NCI-H69 (cell line): ENCODE data around the gene LRAT.

Experiments
- DNase-seq: peaks from one replicate; lab custom pipeline; 2025; lab: John Stamatoyannopoulos, UW

LRAT gene

GRCh38 chr4:154778264-154778663 is 34.5 kb downstream of the LRAT start:
- no peak for DNase-seq

- DNase-seq: peak; percentile 5
These were observed 35.7 kb downstream of the LRAT start for GRCh38 chr4:154779362-154779947.

DNA sequence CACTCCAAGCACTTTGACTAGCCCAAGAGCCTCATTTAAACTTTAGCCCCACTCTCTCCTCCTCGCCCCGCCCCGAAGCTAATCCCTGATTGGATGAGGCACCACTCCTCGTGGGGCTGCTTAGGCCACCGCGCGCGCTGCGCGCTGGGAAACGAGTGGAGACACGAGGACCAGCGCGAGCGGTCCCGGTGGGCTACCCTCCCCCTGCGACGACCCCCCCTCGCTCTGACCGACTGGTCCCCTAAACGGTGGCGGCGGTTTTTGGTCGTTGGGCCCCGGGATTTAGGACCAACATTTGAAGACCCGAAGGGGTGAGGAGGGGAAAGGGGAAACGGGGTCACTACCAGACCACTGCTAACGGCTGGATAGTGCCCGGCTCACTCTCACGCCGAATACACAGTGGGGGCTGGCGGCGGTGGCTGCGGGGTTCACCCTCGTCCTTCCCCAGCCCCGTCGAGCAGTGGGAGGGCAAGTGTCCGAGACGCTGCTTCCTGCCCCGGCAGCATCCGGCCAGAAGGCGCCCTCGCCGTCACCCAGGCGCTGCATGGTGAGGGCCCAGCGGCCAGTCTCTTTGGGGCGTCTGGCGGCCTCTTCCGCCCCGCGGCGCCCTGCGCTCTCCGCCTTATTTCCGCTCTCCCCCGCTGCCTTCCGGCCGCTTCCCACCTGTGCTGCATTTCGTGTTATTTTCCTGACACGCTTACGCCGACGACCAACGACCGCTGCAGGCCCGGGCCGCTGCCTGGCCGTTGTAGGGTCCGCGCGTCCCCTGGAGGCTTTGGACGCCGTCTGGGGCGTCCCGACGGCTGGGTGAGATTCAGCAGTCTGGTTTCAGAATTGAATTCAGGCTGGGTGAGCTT is 37.6 kb downstream of the LRAT start, which contains the start of gene RBM46:
RBM46 (plus strand) TSS at position 147 of the 857 bp plus-strand sequence. CDS start 15,481 bp downstream, outside the sequence.
- DNase-seq: no peak

- no peak for DNase-seq
These were observed 38.1 kb downstream of the LRAT start for GRCh38 chr4:154781983-154782293.
